ENCODE results near the gene MDH1. TPM values are rescaled to one million over a fixed set of nuclear protein-coding genes. Genes with fewer than 3 reads are reported as not detected.
"Not testable (repeated sequence)": the region's sequence is repeated elsewhere in the genome, so short reads cannot be mapped to it uniquely, and the experiment has no call there.

Gene MDH1
- total and polyA plus RNA-seq, 9 of the 15 experiments (the other 6 are each of a cell fraction or from before 2014, with no cell fraction given): 191 to 1,225 (median 284) TPM

- in situ Hi-C loops (cut with MboI); FAIRE-seq; H3K79me2 ChIP-seq (ENCODE audit: control insufficient read depth, insufficient read depth, low read length); H3K4me2 ChIP-seq (ENCODE audit: insufficient read depth, low read length); intact Hi-C loops (cut with micrococcal nuclease); H3K9me1 ChIP-seq (ENCODE audit: control insufficient read depth, insufficient read depth, low read length); H4K20me1 ChIP-seq (replicated peaks; ENCODE audit: control insufficient read depth, insufficient read depth, low read length); BruUV-seq (replicated peaks); H3K27ac ChIP-seq (ENCODE audit: extremely low read depth, low read depth, low read length); H3K36me3 ChIP-seq (ENCODE audit: control insufficient read depth, insufficient read depth, low read length); H3K4me3 ChIP-seq; CTCF ChIA-PET (ENCODE audit: low intra/inter-chr PET ratio); H3K4me1 ChIP-seq (replicated peaks in 1 of 2; ENCODE audit: control insufficient read depth in 2 of 2, insufficient read depth in 2 of 2, low read length in 2 of 2); H3K27me3 ChIP-seq (ENCODE audit: control insufficient read depth in 2 of 2, insufficient read depth in 2 of 2, low read length in 2 of 2); H3K9me3 ChIP-seq (replicated peaks; ENCODE audit: control insufficient read depth, insufficient read depth, low read depth, low read length); DNase-seq (ENCODE audit: extremely low read depth in 1 of 4, low spot score in 3 of 4); H3K9ac ChIP-seq (ENCODE audit: insufficient read depth in 1 of 2, low read depth in 2 of 2, low read length in 2 of 2); H2AFZ ChIP-seq (ENCODE audit: low read depth, low read length); ATAC-seq: not testable (repeated sequence)
- WGBS (ENCODE audit: insufficient coverage, low coverage, missing lambda C conversion rate): 14% methylated on average over 3 of the region's 3 CpGs
- TF ChIP-seq TRIM24 (IDR thresholded peaks at IDR 0.05): peak; percentile 40 to 66; a peak in 2 of 4 replicates
- TF ChIP-seq ZNF324 (CRISPR knock-in tag; IDR thresholded peaks at IDR 0.05): peak; percentile 96
- TF ChIP-seq CEBPB (tag; IDR thresholded peaks at IDR 0.05): peak; percentile 36; the same call in 1 of the 2 replicates
- POLR2A ChIA-PET: interaction anchor here (0.9 to 1.7 kb wide), 2 partner anchors 11 to 16 kb away, joined by 3 to 6 read pairs; no protein-coding TSS in a partner anchor
These were observed 29.8 kb upstream of the MDH1 start for GRCh38 chr2:63558922-63559321.

GRCh38 chr2:63562751-63563150 lies 26.0 kb upstream of the MDH1 start:
- no peak overlapping the region for H3K9ac ChIP-seq (ENCODE audit: insufficient read depth in 1 of 2, low read depth in 2 of 2, low read length in 2 of 2)
- no peaks in the 10 kb centered on the region for H3K79me2 ChIP-seq (ENCODE audit: control insufficient read depth, insufficient read depth, low read length)
- H3K27me3 ChIP-seq (ENCODE audit: control insufficient read depth in 2 of 2, insufficient read depth in 2 of 2, low read length in 2 of 2): no peaks in the 10 kb centered on the region
- ChIA-PET POLR2A (interaction anchor here (0.8 kb wide), 1 partner anchor 11 kb away, joined by 3 read pairs; no protein-coding TSS in a partner anchor), CTCF (ENCODE audit: low intra/inter-chr PET ratio) (no interaction called here)
- no peaks in the 10 kb centered on the region for H3K36me3 ChIP-seq (ENCODE audit: control insufficient read depth, insufficient read depth, low read length)
- no peaks in the 10 kb centered on the region for H3K9me1 ChIP-seq (ENCODE audit: control insufficient read depth, insufficient read depth, low read length)
- ATAC-seq (no peak), DNase-seq (ENCODE audit: extremely low read depth in 1 of 4, low spot score in 3 of 4) (no peak), FAIRE-seq (no peak)
- no peak overlapping the region for H2AFZ ChIP-seq (ENCODE audit: low read depth, low read length)
- in situ Hi-C loops (cut with MboI) (no loop called here), intact Hi-C loops (cut with micrococcal nuclease) (no loop called here)
- no peak overlapping the region for H3K4me2 ChIP-seq (ENCODE audit: insufficient read depth, low read length)
- no peak overlapping the region for H3K27ac ChIP-seq (ENCODE audit: extremely low read depth, low read depth, low read length)
- H3K4me1 ChIP-seq (replicated peaks in 1 of 2; ENCODE audit: control insufficient read depth in 2 of 2, insufficient read depth in 2 of 2, low read length in 2 of 2): no peaks in the 10 kb centered on the region
- BruUV-seq (replicated peaks): no TSS peak
- no peaks in the 10 kb centered on the region for H4K20me1 ChIP-seq (replicated peaks; ENCODE audit: control insufficient read depth, insufficient read depth, low read length)
- H3K9me3 ChIP-seq (replicated peaks; ENCODE audit: control insufficient read depth, insufficient read depth, low read depth, low read length): no peaks in the 10 kb centered on the region; the same call in 1 of the 2 replicates
- H3K4me3 ChIP-seq: no peak overlapping the region
- TF ChIP-seq MGA (IDR thresholded peaks at IDR 0.05): no peak

Measured in K562 (cell line).